Epithelial cell of prostate (primary cell): Measurements from ENCODE around the gene DISC1.
"Not testable (repeated sequence)": the region's sequence is repeated elsewhere in the genome, so short reads cannot be mapped to it uniquely, and the experiment has no call there.

Experiments used
- DNase-seq: peaks from one replicate; pipeline ENCODE4 v3.0.0-alpha.2; 2011; ENCODE audit warnings: low read depth, low spot score
- H3K27ac ChIP-seq: fragments of 450-650 bp; 2 replicates; pipeline ENCODE4 v1.5.1; 2017; ENCODE audit warnings: mild to moderate bottlenecking

The DISC1 gene

GRCh38 chr1:231722356-231722755, 95.8 kb downstream of the DISC1 start:
- H3K27ac ChIP-seq: no peak overlapping the region
- DNase-seq: no peak

GRCh38 chr1:231723146-231723545, 96.6 kb downstream of the DISC1 start:
- no peak for DNase-seq
- no peak overlapping the region for H3K27ac ChIP-seq

- DNase-seq: no peak
- no peak overlapping the region for H3K27ac ChIP-seq
Measured at GRCh38 chr1:231724041-231724440, 97.5 kb downstream of the DISC1 start.

- DNase-seq: no peak
- no peak overlapping the region for H3K27ac ChIP-seq
Measured at GRCh38 chr1:231724876-231725647, 98.5 kb downstream of the DISC1 start.

- no peak overlapping the region for H3K27ac ChIP-seq
- DNase-seq: no peak
Measured at GRCh38 chr1:231727171-231727570, 100.6 kb downstream of the DISC1 start.

- not testable (repeated sequence) for DNase-seq, H3K27ac ChIP-seq
Measured at GRCh38 chr1:231728987-231729386, 102.4 kb downstream of the DISC1 start.

GRCh38 chr1:231729544-231729943, 103.0 kb downstream of the DISC1 start:
- DNase-seq: no peak
- no peak overlapping the region for H3K27ac ChIP-seq

- DNase-seq: no peak
- H3K27ac ChIP-seq: no peak overlapping the region
Measured at GRCh38 chr1:231731268-231731667, 104.7 kb downstream of the DISC1 start.

- no peak overlapping the region for H3K27ac ChIP-seq
- DNase-seq: no peak
Measured at GRCh38 chr1:231733063-231733462, 106.5 kb downstream of the DISC1 start.

- DNase-seq: no peak
- H3K27ac ChIP-seq: no peak overlapping the region
Measured at GRCh38 chr1:231733672-231734071, 107.1 kb downstream of the DISC1 start.

GRCh38 chr1:231734417-231734816, 107.8 kb downstream of the DISC1 start:
- peak; percentile 37 for DNase-seq
- H3K27ac ChIP-seq: no peak overlapping the region

- no peak overlapping the region for H3K27ac ChIP-seq
- DNase-seq: no peak
Measured at GRCh38 chr1:231735411-231735810, 108.8 kb downstream of the DISC1 start.

- no peak for DNase-seq
- no peak overlapping the region for H3K27ac ChIP-seq
Measured at GRCh38 chr1:231735941-231736340, 109.4 kb downstream of the DISC1 start.

GRCh38 chr1:231736464-231736863, 109.9 kb downstream of the DISC1 start:
- H3K27ac ChIP-seq: no peak overlapping the region
- DNase-seq: no peak

GRCh38 chr1:231738554-231738953, 112.0 kb downstream of the DISC1 start:
- no peak overlapping the region for H3K27ac ChIP-seq
- no peak for DNase-seq

GRCh38 chr1:231743966-231744365, 117.4 kb downstream of the DISC1 start:
- no peak for DNase-seq
- no peak overlapping the region for H3K27ac ChIP-seq

- H3K27ac ChIP-seq: no peak overlapping the region
- DNase-seq: no peak
Measured at GRCh38 chr1:231748760-231749415, 122.3 kb downstream of the DISC1 start.

- no peak for DNase-seq
- H3K27ac ChIP-seq: no peak overlapping the region
Measured at GRCh38 chr1:231750296-231750695, 123.7 kb downstream of the DISC1 start.

- DNase-seq: no peak
- H3K27ac ChIP-seq: no peak overlapping the region
Measured at GRCh38 chr1:231750818-231751362, 124.3 kb downstream of the DISC1 start.

GRCh38 chr1:231751415-231751814, 124.8 kb downstream of the DISC1 start:
- no peak for DNase-seq
- H3K27ac ChIP-seq: no peak overlapping the region

GRCh38 chr1:231753313-231753712, 126.7 kb downstream of the DISC1 start:
- no peak overlapping the region for H3K27ac ChIP-seq
- no peak for DNase-seq

GRCh38 chr1:231757101-231757404, 130.5 kb downstream of the DISC1 start:
- DNase-seq: no peak
- no peak overlapping the region for H3K27ac ChIP-seq
